IPS-20b (cell line): ENCODE data around the gene DNM2.
"Not testable (repeated sequence)": the region's sequence is repeated elsewhere in the genome, so short reads cannot be mapped to it uniquely, and the experiment has no call there.

ENCODE experiments used
- H3K27ac ChIP-seq: one replicate; pipeline ENCODE4 v1.5.1; 2013; ENCODE audit warnings: low read length
- H3K27me3 ChIP-seq: 2 replicates; pipeline ENCODE4 v1.6.1; 2013; ENCODE audit warnings: mild to moderate bottlenecking, low read length, inconsistent platforms; ENCODE audit not compliant: insufficient read depth
- H3K36me3 ChIP-seq: 2 replicates; pipeline ENCODE4 v1.6.1; 2013; ENCODE audit warnings: low read depth, mild to moderate bottlenecking, inconsistent platforms, low read length, moderate library complexity; ENCODE audit not compliant: insufficient read depth
- H3K4me1 ChIP-seq: 2 replicates; pipeline ENCODE4 v1.6.1; 2013; ENCODE audit warnings: mild to moderate bottlenecking, control low read depth, inconsistent platforms, low read length, moderate library complexity; ENCODE audit not compliant: insufficient read depth
- H3K4me3 ChIP-seq: 2 replicates; pipeline ENCODE4 v1.5.1; 2013; ENCODE audit warnings: mild to moderate bottlenecking, low read length, inconsistent platforms
- H3K9ac ChIP-seq: 2 replicates; pipeline ENCODE4 v1.6.1; 2013; ENCODE audit warnings: low read depth, mild to moderate bottlenecking, inconsistent platforms, low read length, moderate library complexity
- H3K9me3 ChIP-seq: 2 replicates; pipeline ENCODE4 v1.6.1; 2013; ENCODE audit warnings: mild to moderate bottlenecking, low read depth, low read length, inconsistent platforms; ENCODE audit not compliant: insufficient read depth

Gene DNM2

GRCh38 chr19:10837649-10838048, 119.8 kb downstream of the DNM2 start:
- not testable (repeated sequence) for H3K27me3 ChIP-seq, H3K9ac ChIP-seq, H3K9me3 ChIP-seq, H3K27ac ChIP-seq, H3K4me1 ChIP-seq, H3K4me3 ChIP-seq
- peaks cover 20% of the 10 kb centered on the region for H3K36me3 ChIP-seq

DNA sequence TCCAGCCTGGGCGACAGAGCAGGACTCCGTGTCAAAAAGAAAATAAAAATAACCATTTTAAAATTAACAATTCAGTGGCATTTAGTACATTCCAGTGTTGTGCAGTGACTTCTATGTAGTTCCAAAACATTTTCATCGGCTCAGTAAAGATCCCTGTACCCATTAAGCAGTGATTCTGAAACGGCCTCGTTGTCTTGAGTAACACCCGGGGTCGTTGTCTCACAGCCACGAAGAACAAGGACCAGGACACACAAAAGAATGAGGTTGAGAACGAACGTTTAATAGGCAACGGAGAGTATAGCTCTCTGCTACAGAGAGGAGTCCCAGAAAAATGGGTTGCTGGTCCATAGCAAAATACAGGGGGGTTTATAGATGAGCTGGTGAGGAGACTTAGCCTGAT, 120.5 kb downstream of the DNM2 start:
- peaks cover 4% of the 10 kb centered on the region for H3K27me3 ChIP-seq
- H3K36me3 ChIP-seq, result peaks cover 13% of the 10 kb centered on the region
- H3K4me1 ChIP-seq, result no peaks in the 10 kb centered on the region
- peaks cover 6% of the 10 kb centered on the region; the same call in 1 of the 2 replicates for H3K9me3 ChIP-seq
- H3K9ac ChIP-seq, result no peak overlapping the region
- no peak overlapping the region for H3K4me3 ChIP-seq
- no peak overlapping the region for H3K27ac ChIP-seq

- peaks cover 5% of the 10 kb centered on the region; the same call in 1 of the 2 replicates for H3K36me3 ChIP-seq
- peaks cover 6% of the 10 kb centered on the region; the same call in 1 of the 2 replicates for H3K9me3 ChIP-seq
- no peak overlapping the region for H3K9ac ChIP-seq
- no peak overlapping the region for H3K27ac ChIP-seq
- no peak overlapping the region for H3K4me3 ChIP-seq
- no peaks in the 10 kb centered on the region for H3K4me1 ChIP-seq
- peaks cover 4% of the 10 kb centered on the region for H3K27me3 ChIP-seq
Observed at GRCh38 chr19:10839114-10840050, 121.5 kb downstream of the DNM2 start.

DNA sequence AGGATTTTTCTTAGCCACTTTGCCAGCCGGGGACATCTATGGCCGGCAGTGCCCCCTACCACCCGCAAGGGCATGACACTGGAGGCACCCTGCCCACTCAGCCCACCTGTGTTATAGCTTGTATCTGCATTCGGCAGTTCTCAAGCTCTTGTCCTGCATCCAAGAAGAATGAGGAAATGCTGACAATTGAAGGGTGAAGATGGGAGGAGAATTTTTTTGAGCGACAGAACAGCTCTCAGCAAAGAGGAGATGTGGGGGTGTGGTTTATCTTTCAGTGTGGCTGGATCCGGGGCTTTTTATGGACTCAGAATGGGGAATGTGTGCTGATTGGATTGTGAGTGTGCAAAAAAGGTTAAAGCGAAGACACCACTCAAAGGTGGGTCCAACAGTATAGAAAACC, 124.9 kb downstream of the DNM2 start:
- Histone ChIP-seq H3K4me1 (no peaks in the 10 kb centered on the region), H3K27me3 (no peaks in the 10 kb centered on the region; the same call in 1 of the 2 replicates), H3K4me3 (no peak overlapping the region), H3K9me3 (no peaks in the 10 kb centered on the region), H3K36me3 (no peaks in the 10 kb centered on the region), H3K9ac (no peak overlapping the region), H3K27ac (no peak overlapping the region)

DNA sequence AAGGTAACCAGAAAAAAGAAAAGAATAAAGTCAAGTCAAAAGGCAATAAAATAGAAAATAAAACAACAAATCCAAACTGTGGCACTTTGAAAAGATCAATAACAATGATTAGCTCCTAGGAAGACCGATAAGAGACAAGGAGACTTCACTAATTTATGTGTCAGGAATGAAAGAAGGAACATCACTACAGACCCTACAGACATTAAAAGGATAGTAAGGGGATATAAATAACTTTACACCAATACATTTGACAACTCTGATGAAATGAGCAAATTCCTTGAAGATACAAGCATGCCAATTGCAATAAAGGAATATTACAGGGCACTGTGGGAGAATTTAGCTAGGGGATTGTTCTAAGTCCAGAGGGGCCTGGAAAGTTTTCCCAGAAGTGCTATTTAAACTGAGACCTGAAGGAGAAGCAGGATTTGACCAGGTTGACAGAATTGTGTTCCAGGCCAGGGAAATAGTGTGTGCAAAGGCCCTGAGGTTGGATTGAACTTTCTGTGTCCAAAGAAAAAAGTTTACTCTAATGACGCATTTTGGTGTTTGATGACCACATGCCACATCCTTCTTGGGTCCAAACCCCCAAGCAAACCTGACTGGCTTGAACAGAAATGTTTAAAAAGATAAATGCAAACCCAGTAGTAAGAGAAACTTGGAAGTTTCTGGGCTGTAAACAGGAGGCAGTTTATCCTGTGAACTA, 128.8 kb downstream of the DNM2 start:
- no peak overlapping the region for H3K9ac ChIP-seq
- no peaks in the 10 kb centered on the region; the same call in 1 of the 2 replicates for H3K27me3 ChIP-seq
- no peaks in the 10 kb centered on the region for H3K4me1 ChIP-seq
- H3K36me3 ChIP-seq, result no peaks in the 10 kb centered on the region
- H3K4me3 ChIP-seq, result no peak overlapping the region
- no peaks in the 10 kb centered on the region for H3K9me3 ChIP-seq
- H3K27ac ChIP-seq, result no peak overlapping the region

DNA sequence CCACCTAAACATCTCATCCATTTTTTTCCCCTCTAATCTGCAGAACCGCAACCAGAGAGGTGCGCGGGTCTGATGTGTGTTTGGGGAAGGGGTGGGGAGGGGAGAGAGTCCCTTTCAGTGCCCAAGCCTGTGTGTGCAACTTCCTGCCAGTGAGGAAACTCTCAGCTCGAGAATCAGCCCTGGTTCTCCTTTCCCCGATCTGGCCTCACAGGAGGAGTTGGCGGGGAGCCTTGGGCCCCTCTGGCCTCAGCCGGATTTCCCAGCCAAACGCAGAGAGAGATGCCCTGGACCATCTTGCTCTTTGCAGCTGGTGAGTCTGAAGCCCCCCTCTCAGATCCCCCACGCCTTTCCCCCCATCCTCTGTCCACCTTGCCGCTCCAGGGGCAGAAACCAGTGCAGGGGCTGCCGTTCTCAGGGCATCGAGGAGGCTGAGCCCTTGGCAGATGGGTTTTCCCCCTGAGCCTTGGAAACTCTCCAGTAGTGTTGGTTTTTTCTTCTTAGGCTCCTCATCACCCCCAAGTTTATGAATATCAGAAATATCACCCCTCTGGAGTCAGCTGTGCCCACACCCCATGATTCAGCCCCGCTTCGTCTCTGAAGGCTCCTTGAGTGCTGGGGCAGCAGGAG, 130.5 kb downstream of the DNM2 start, which contains the start of gene C19orf38:
TSS of gene C19orf38 (plus strand) at position 186 of the 627 bp plus-strand sequence. CDS start at position 280, 94 bp downstream.
- H3K9ac ChIP-seq, result no peak within 1 kb of the TSS
- no peaks in the 10 kb centered on the region for H3K4me1 ChIP-seq
- no peak within 1 kb of the TSS for H3K4me3 ChIP-seq
- no peak within 1 kb of the TSS for H3K27ac ChIP-seq
- H3K27me3 ChIP-seq, result no peaks in the 10 kb centered on the region
- no peaks in the 10 kb centered on the region for H3K9me3 ChIP-seq
- no peaks in the 10 kb centered on the region for H3K36me3 ChIP-seq

- Histone ChIP-seq H3K36me3 (no peaks in the 10 kb centered on the region), H3K27me3 (no peaks in the 10 kb centered on the region), H3K9me3 (no peaks in the 10 kb centered on the region), H3K4me3 (no peak overlapping the region), H3K27ac (no peak overlapping the region), H3K4me1 (no peaks in the 10 kb centered on the region), H3K9ac (no peak overlapping the region)
Observed at GRCh38 chr19:10850631-10851030, 132.8 kb downstream of the DNM2 start.

DNA sequence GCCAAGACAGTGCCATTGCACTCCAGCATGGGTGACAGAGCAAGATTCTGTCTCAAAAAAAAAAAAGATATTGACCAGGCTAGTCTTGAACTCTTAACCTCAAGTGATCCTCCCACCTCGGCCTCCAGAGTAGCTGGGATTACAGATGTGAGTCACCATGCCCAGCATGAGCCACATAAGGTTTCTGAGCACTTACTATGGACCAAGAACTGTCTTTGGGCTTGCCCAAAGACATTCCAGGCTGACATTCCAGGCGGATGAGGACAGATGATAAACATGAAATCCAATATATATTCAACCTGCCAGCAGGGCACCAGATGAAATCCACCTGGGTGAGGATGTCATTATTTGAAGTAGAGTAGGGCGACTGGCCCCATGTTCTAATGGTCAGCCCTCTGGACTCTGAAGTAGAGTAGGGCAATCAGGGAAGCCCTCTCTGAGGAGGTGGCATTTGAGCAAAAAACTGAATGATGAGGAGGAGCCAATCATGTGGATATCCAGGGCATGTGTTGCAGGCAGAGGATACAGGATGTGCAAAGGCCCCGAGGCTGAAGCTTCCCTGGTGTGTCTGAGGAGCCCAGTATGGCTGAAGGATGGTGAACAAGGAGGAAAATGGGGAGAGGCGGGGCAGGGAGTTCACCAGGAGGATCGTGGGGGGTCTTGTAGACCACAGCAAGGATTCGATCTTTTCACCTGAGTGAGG, 134.4 kb downstream of the DNM2 start:
- Histone ChIP-seq H3K36me3 (no peaks in the 10 kb centered on the region), H3K4me3 (no peak overlapping the region), H3K9ac (no peak overlapping the region)

GRCh38 chr19:10852941-10853340, 135.1 kb downstream of the DNM2 start:
- H3K4me3 ChIP-seq, result no peak overlapping the region
- no peak overlapping the region for H3K27ac ChIP-seq
- H3K4me1 ChIP-seq, result no peaks in the 10 kb centered on the region
- no peaks in the 10 kb centered on the region for H3K36me3 ChIP-seq
- no peak overlapping the region for H3K9ac ChIP-seq
- no peaks in the 10 kb centered on the region for H3K9me3 ChIP-seq
- H3K27me3 ChIP-seq, result no peaks in the 10 kb centered on the region

More for the DNA sequence above, 134.4 kb downstream of the DNM2 start:
- Histone ChIP-seq H3K27ac (no peak overlapping the region), H3K27me3 (no peaks in the 10 kb centered on the region), H3K4me1 (no peaks in the 10 kb centered on the region), H3K9me3 (no peaks in the 10 kb centered on the region)

- Histone ChIP-seq H3K4me1 (no peaks in the 10 kb centered on the region), H3K9ac (no peak overlapping the region), H3K9me3 (no peaks in the 10 kb centered on the region), H3K36me3 (no peaks in the 10 kb centered on the region), H3K4me3 (no peak overlapping the region), H3K27me3 (no peaks in the 10 kb centered on the region), H3K27ac (no peak overlapping the region)
Observed at GRCh38 chr19:10854350-10855089, 136.6 kb downstream of the DNM2 start.
